HS-27A (cell line): ENCODE results near the gene CRYBG2.

ENCODE experiments used
- DNase-seq: peaks from one replicate; pipeline ENCODE4 v3.0.0-alpha.2; 2012; ENCODE audit warnings: low read depth, missing footprints

The CRYBG2 gene

DNA sequence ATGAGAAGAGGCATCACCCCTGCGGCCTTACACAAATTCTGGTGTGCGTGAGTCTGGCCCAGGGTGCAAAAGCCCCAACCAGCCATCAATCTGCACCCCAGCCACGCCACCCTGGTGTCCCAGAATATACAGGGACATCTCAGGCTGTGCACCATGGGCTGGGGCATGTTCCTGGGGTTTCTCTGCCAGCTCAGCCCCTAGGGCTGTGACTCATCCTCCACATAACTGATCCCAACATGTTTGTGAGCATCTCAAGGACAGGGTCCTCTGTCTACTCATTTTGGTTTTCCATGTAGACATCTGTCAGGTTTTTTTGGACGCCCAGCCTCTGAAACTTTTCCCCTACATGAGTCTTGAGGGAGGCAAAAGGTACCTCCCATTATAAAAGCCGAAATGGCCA, 18.1 kb upstream of the CRYBG2 start:
- DNase-seq: no peak

DNA sequence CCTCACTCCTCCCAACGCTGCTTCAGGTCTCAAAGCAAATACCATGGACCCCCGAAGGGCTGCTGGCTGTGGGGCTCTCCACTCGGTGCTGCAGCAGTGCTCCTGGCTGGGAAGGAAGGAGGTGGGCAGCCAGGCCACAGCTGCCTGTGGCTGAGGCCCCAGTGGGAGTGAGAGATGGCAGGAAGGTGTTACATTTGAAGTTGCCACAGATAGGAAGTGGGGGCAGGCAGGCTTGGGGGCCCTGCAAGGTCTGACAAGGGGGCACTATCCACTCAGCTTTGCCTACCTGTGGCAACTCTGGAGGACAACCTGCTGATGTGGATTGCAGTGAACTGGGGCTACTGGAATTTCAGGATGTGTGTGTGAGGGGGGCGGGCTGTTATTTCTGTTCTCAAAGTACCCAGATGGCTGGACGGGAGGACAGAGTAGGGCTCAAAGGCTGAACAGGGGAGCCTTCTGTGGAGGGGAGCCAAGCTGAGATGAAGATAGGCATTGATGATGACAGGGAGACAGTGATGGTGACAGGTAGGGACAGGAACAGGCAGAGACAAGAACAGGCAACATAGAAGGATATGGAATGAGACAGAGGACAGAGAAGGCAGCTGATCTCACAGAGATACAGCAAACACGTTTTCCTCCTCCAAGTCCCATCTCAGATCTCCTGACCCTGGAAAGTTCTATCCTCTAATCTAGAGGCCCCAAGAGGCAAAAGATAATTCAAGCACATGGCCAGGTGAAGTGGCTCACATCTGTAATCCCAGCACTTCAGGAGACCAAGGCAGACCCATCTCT, 16.9 kb upstream of the CRYBG2 start:
- DNase-seq: no peak

DNA sequence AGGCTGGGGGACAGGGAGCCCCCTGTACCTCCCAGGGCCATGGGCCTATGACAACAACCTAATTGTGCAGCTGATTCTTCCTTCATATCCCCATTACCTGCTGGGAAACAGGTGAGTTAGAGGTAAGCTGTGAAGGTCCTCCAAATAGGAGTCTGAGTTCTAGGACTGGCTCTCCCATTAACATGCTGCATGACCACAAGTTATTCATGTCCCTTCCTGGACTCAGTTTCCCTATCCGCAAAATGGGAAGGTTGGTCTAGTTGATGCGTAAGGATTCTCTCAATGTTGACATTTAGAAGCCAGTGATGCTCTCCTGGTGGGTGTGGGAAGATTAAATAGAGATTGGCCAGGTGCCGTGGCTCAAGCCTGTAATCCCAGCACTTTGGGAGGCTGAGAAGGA, 14.6 kb upstream of the CRYBG2 start:
- no peak for DNase-seq

DNA sequence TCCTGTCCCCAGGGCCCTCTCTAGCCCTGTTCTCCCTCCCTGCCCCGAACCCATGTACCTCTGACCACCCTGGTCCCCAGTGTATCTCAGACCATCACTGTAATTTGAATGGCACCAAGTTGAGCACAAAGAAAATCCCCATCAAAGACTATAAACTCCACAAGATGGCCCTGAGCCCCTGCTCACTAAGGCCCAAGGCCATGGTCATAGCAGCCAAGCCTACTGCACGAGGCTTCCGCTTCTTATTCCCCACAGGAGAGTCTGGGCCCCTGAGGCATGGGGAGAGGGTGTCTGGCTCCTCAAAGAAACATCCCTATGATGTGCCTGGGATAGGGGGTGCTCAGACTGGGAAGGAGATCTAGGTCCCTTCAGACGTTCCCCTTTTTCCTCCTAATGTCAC, 14.1 kb upstream of the CRYBG2 start:
- no peak for DNase-seq

DNA sequence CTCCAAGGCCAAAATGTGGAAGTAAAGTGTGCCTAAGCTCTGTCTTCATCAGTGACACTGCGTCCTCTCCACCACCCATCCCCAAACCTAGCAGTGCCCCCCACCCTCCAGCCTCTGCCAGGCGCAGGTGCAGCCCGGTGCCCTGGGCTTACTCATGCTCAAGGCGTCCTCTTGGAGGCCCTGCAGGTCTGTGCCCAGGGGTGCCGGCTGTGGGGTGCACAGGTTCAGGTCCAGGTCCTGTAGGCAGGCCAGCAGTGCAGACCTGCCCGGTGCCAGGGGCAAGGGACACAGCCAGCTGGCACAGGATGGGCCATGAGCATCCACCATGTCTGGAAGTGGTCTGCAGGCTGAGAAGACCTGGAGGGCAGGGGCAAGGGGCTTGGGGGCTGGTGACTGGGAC, 13.5 kb upstream of the CRYBG2 start:
- DNase-seq: no peak

DNA sequence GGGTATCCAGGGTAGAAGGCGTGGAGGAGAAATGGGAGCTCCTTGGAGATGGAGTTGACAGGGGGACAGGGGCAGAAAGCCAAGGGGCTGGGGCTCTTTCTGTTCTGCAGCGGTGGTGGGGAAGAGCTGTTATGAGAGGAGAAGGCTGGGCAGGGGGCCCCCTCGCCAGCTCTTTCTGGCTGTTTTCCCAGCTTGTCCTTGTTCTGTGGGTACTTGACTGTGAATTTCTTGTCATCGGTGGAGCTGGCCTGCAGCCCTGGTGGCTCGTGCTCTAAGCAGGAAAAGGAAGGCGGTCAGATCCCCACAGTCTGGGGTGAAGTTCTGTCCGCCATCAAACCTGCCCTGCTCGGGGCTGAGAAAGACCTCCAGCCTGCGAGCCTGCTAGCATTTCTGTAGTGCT, 11.0 kb upstream of the CRYBG2 start:
- no peak for DNase-seq

DNA sequence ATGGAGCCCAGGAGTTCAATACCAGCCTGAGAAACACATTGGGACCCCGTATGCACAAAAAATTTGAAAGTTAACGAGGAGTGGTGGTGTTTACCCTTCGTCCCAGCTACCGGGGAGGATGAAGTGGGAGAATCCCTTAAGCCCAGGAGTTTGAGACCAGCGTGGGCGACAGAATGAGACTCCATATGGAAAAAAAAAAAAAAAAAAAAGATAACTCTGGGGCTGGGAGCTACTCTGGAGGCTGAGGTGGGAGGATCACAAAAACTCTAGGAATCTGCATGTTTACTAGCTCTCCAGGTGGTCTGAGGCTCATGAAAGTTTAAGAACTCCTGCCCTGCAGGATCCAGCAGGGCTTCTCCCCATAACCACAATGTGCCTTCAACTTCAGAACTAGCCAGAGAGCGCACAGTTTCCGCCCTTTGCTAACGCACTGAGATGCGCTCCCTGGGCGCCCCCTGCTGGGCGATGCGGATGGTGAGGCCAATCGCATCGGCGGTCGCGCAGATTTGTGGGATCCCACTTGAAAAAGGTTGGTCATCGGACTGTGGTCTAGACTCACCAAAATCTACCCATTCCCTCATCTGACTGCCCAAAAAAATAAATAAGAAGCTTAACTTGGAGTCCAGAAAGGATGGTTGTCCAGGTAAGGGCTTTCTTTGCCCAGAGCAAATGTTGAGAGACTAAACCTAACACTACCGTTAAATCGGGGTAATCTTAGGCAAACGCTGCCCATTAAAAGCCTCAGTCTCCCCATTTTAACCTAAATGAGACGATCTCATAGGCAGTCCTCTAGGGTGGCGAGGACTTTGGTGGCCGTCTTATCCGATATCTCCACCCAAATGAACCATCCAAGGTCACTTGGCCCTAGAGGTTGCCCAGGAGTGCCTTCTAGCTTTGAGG, 9.9 kb upstream of the CRYBG2 start:
- DNase-seq: no peak

DNA sequence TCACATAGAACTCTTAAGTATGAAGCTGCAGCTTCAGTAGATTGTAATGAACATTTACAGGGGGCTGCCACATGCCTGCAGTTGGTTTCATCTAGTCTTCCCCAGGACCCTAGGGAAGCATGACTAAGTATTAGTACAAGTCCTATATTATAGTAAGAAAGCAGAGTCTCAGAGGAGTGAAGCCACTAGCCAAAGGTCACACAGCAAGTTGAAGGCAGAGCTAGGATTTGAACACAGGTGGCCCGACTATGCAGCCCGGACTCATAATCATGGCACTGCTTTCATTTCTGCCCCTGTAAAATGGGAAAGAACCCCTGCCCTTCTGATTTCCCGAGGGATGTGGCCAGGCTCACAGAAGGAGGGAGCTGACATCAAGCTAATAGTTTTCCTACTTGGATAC, 8.4 kb upstream of the CRYBG2 start:
- DNase-seq: no peak

DNA sequence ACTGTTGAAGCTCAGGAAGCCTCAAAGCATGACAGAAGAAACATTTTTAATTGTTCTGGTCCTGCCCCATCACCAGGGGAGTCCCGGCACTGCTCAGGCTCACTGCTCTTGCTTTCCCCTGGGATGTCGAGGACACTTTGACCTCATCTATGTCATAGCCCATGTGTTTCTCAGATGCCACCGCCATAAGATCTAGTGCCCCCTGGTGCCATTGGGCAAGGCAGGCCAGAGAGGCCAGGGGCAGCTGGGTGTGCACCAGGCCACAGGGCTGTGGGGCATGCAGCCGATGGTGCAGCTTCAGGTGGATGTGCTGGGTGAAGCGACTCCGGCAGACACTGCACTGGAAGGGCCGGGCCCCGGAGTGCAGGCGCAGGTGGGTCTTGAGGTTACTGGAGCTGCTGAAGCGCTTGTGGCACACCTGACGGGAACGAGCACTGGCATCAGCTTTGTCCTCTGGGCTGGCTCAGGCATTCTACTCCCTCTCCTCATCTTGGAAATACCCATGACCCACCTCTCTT, 7.7 kb upstream of the CRYBG2 start:
- DNase-seq: no peak

DNA sequence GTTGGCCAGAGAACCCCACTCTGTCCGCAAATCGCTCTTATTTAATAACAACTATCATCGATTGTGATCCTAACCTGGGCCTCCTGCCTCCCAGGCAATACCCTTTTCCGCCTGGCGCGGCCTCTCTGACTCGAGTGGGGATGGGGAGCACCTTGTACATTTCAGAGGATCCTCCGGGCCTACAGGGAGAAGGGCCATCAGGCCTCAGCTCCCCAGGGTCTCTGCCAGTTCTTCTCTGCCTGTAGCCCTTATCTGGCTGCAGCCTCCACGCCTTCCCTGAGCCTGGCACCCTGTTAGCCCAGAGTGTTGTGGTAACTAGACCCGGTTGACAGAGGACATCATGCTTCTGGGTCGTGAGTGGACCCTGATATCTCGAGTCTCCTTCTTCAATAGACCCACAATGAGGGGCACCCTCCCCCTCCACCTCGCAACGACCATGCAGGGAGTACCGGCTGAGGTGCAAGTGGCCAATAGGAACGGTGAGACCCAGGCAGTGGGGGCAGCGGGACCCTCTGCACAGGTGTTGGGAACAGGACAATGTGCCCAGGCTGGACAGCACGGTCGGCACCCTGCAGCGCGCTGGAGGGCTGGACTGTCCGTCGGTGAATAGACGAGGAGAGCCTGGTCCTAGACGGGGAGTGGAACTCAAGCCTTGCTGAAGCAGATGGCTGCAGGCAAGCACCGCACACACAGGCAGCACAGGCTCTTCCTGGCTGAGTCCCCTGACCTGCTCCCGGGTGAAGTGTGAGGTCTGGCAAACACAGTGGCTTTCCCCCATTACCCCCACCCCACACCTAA, 7.1 kb upstream of the CRYBG2 start:
- DNase-seq: no peak

DNA sequence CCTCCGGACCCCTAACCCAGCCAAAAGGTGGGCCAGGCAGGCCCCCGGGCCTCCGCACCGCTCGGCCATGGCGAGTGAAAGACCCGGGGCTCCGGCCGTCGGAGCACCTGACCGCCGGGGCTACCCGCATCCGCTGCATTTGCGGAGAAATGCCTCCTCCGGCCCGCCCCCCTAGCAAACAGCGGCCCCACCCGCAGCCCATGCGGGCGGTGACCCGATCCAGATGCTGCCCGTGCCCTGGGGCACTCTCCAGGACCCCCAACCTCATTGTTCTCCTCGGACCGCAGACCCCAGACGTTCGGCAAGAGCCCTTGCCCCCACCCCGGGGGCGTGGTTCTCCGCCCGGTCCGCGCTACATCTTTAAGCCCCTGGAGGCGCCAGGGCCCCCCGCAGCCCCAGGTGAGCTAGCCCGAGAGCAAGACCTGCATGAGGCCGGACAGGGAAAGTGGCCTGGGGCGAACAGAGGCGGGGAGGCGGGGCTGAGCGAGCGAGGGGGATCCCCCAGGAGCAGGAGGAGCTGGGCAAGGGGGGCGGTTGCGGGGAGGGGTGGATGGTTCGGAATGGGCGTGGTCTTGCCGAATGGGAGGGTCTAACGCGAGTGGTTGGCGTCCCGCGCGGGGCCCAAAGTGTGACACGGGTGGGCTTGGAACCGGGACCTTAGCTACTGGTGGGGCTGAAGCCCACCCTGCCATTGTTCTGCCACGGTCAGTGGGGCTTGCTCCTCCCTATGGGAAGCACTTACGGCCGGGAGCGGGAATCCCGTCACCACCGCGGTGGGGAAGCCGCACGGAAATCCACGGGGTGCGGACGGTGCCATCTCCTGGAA, 6.3 kb upstream of the CRYBG2 start:
- DNase-seq: no peak

DNA sequence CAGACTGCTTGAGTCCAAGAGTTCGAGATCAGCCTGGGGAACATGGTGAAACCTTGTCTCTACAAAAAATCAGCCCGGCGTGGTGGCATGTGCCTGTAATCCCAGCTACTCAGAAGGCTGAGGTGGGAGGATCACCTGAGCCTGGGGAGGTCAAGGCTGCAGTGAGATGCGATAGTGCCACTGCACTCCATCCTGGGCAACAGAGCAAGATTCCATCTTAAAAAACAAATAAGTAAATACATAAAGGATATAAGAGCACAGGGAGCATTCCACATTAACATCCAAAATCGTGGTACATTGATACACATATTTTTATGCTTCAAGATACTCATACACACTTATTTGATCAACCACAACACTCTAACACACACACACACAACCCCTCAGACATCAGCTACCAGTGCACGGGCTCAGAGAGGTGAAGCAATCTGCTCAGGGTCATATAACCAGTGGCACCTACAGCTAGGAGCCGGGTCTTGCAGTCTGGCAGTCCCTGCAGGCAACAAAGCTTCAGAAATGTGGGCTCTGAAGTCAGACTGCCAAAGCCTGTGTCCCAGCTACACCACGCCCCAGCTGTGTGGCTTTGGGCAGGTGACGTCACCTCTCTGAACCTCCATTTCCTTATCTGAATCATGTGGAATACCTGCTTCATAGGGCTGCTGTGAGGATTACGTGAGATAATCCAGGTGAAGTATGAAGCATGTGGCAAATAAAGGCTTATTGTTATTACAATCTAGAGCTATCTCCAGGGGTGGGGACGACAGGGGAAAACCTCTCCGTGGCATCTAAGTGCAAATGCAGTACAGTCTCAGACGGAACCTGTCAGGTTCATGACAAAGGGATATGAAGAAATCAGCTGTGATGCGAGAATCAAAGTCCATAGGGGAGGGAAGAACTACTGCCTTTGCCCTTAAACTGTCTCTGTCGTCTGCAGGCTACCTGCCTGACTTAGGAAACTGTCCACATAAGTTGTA, 4.8 kb upstream of the CRYBG2 start:
- DNase-seq: no peak

DNA sequence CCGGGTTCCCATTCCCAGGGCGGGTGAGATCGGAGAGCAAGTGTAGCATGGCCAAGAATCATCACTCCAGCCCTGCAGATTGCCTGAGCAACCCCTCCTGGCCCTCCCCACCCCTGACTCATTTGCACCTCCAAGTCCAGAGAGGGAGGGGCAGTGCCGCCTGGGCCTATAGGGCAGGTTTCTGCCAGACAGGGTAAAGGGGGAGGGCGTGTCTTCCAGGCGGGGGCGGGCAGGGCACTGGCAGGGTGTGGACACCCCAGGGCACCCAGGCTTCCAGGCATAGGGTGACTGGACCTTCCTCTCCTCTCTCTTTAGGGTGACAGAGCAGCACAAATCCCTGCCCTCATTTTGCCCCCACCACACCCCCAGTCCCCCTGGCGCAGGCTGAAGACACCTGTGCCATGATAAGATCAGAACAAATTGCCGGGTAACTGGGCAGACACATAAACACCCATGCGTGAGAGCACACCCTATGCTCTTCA, 3.2 kb upstream of the CRYBG2 start:
- no peak for DNase-seq

DNA sequence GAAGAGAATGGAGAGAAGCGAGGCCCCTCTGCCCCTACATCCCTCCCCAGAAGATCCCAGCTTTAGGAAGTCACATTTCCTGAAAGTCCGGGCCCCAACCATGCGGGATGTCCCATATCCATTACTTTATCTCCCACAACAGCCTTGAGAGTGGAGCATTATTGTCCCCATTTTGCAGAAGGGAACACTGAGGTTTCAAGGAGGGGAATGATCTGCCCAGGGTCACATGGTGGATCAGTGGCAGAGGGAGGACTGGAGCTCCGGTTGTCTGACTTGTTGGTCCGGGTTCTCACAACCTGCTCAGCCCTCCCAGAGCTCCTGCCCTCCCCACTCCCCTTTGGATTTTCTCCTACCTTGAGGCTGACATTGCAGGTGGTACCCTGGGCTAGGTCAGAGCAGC, 2.2 kb upstream of the CRYBG2 start:
- no peak for DNase-seq

DNA sequence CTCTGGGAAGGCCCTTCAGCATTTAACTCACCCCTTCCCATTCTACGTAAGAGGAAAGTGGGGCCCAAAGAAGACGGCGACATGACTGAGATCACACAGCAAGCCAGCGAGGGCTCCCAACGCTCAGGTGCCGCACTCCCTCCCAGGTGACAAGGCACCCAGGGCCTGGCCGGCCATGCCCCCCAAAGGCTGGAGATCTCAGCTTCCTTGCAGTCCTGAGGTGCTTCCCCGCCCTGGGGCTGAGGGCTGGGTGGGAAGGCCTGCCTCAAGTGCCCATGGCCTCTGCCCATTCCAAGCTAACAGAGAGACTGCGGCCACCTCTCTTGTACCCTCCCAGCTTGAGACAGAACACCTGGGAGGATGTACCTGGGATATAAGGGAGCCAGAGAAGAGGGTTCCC, 1.0 kb upstream of the CRYBG2 start:
- DNase-seq: no peak

DNA sequence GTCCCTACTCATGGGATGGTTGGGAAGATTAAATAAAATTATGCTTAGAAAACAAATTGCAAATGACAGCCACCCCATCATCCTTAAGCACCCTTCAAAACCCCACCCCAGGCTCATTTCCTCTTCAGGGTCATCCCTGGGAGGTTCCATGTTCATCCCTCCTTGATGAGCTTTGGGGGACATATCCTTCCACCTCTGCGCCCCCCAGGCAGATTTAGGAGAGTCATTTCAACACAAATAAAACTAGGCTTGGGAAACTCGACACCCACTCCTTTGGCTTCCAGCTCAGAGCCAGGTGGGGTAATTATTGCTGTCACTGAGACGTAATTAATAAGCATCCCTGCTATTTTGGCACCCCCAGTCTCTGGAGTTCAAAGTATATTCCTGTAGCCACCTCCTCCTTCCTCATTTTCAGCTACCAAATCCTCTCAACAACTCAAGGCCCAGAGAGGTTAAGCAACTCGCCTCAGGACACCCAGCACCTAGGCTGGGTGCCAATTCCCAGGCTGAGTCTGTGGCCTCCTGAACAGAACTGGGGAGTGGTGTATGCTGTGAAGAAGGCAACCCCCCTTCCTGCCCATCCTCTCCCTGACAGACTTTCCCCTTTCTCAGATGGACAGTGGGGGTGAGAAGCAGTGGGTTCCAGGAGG, 595 bp downstream of the CRYBG2 start:
- DNase-seq: no peak

DNA sequence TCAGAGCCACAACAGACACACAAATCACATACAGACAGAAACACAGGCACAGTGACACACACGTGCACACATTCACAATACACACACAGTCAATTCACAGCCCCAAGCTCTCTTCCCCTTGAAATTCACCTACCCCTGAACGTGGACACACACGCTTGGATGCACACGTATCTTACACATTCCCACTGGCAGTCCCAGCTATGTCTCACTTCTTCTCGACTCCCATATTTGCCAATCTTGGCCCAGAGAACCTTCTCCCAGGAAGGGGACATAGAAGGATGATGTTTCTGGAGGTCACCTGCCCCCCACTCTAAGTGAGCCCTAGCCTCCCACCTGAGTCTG, 1.6 kb downstream of the CRYBG2 start:
- DNase-seq: no peak

DNA sequence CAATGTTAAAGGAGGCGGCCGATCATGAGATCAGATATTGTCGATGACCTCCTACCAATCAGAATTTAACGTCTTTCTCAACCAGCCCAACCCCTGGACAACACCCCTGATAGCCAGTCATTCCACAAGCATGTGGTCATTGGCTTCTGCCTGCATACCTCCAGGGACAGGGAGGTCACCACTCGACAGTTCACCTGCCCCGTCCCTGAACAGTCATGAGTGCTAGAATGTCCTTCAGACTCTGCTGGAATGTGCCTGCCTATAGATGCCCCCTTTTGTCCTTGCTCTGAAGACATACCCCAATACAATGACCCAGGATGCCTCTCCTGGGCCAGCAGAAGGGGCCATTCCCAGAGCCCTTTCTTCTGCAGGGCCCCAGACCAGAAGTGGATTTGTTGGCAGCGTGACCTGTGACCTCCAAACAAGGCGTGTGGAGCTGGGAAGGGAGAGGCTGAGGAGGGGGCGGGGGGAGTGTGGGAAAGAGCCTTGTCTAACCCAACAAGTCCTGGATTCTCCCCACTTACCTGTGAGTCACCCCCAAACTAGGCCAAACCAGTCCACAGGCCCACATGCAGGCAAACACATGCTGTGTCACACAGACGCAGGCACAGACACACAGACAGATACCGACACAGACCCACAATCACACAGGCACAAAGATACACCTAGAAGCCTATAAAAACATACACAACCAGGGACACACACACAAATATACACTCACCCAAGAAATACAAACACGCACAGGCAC, 2.2 kb downstream of the CRYBG2 start:
- DNase-seq: no peak
